Measurements from ENCODE around the gene SLC2A2. TPM values are rescaled to one million over a fixed set of nuclear protein-coding genes. Genes with fewer than 3 reads are reported as not detected.
A peak's percentile ranks its signal among the peaks of the same experiment; 100 is the strongest.

The SLC2A2 gene
- total RNA-seq, 1 experiment from 2014 or later, result 4.6 TPM

- peak; percentile 60 to 70 for DNase-seq
- H3K27me3 Mint-ChIP-seq (ENCODE audit: insufficient read depth, unreplicated experiment), result no peaks in the 10 kb centered on the region
- no peak overlapping the region for H3K4me3 ChIP-seq (ENCODE audit: low read depth, low read length)
- peak; percentile 72 to 74 for TF ChIP-seq CTCF (IDR thresholded peaks at IDR 0.05; ENCODE audit: insufficient read depth in 1 of 2, low read depth in 1 of 2, low read length in 1 of 2, severe bottlenecking in 1 of 2, unreplicated experiment in 1 of 2)
- BruUV-seq (replicated peaks), result no TSS peak
- H3K27me3 ChIP-seq (replicated peaks; ENCODE audit: control insufficient read depth, insufficient read depth, low read length), result no peaks in the 10 kb centered on the region
- no peak overlapping the region for H3K27ac Mint-ChIP-seq (ENCODE audit: unreplicated experiment)
- H3K36me3 ChIP-seq (ENCODE audit: control insufficient read depth, insufficient read depth, low read length), result no peaks in the 10 kb centered on the region
- no peaks in the 10 kb centered on the region for H3K9me3 ChIP-seq
- H3K9me3 Mint-ChIP-seq (ENCODE audit: unreplicated experiment), result no peaks in the 10 kb centered on the region
- POLR2A ChIA-PET, result no interaction called here
- H3K4me1 ChIP-seq, result peaks cover 42% of the 10 kb centered on the region
- intact Hi-C loops (cut with micrococcal nuclease; ENCODE audit: unreplicated experiment), result loop anchor here (1.0 to 5.0 kb wide), 7 partner anchors 52 to 782 kb away; no protein-coding TSS in a partner anchor
- CTCF ChIA-PET, result interaction anchor here (0.6 to 1.5 kb wide), 11 partner anchors 23 to 516 kb away, joined by 3 to 9 read pairs (median 3); partner anchors contain the start of gene SLC2A2
- H3K36me3 Mint-ChIP-seq (ENCODE audit: insufficient read depth, unreplicated experiment), result peaks cover 6% of the 10 kb centered on the region
- H3K4me1 Mint-ChIP-seq (ENCODE audit: low read depth, unreplicated experiment), result peaks cover 42% of the 10 kb centered on the region
- no peak overlapping the region for H3K4me3 Mint-ChIP-seq (ENCODE audit: unreplicated experiment)
Observed at GRCh38 chr3:171049861-171050444, 23.4 kb upstream of the SLC2A2 start.

GRCh38 chr3:171046760-171047159, 20.2 kb upstream of the SLC2A2 start:
- ChIA-PET POLR2A (no interaction called here), CTCF (no interaction called here)
- Mint-ChIP-seq H3K4me1 (ENCODE audit: low read depth, unreplicated experiment) (peaks cover 58% of the 10 kb centered on the region), H3K9me3 (ENCODE audit: unreplicated experiment) (no peaks in the 10 kb centered on the region), H3K4me3 (ENCODE audit: unreplicated experiment) (no peak overlapping the region), H3K27me3 (ENCODE audit: insufficient read depth, unreplicated experiment) (no peaks in the 10 kb centered on the region), H3K27ac (ENCODE audit: unreplicated experiment) (no peak overlapping the region), H3K36me3 (ENCODE audit: insufficient read depth, unreplicated experiment) (no peaks in the 10 kb centered on the region)
- Histone ChIP-seq H3K27me3 (replicated peaks; ENCODE audit: control insufficient read depth, insufficient read depth, low read length) (no peaks in the 10 kb centered on the region), H3K9me3 (no peaks in the 10 kb centered on the region), H3K4me1 (peaks cover 51% of the 10 kb centered on the region), H3K36me3 (ENCODE audit: control insufficient read depth, insufficient read depth, low read length) (no peaks in the 10 kb centered on the region), H3K4me3 (ENCODE audit: low read depth, low read length) (no peak overlapping the region)
- TF ChIP-seq CTCF (IDR thresholded peaks at IDR 0.05; ENCODE audit: insufficient read depth in 1 of 2, low read depth in 1 of 2, low read length in 1 of 2, severe bottlenecking in 1 of 2, unreplicated experiment in 1 of 2), result no peak
- BruUV-seq (replicated peaks), result no TSS peak
- intact Hi-C loops (cut with micrococcal nuclease; ENCODE audit: unreplicated experiment), result no loop called here
- DNase-seq, result no peak

- no peak for TF ChIP-seq CTCF (IDR thresholded peaks at IDR 0.05; ENCODE audit: insufficient read depth in 1 of 2, low read depth in 1 of 2, low read length in 1 of 2, severe bottlenecking in 1 of 2, unreplicated experiment in 1 of 2)
- Histone ChIP-seq H3K9me3 (no peaks in the 10 kb centered on the region), H3K4me3 (ENCODE audit: low read depth, low read length) (no peak overlapping the region), H3K36me3 (ENCODE audit: control insufficient read depth, insufficient read depth, low read length) (no peaks in the 10 kb centered on the region), H3K27me3 (replicated peaks; ENCODE audit: control insufficient read depth, insufficient read depth, low read length) (no peaks in the 10 kb centered on the region), H3K4me1 (peaks cover 47% of the 10 kb centered on the region)
- no peaks in the 10 kb centered on the region for H3K9me3 Mint-ChIP-seq (ENCODE audit: unreplicated experiment)
- peaks cover 52% of the 10 kb centered on the region for H3K4me1 Mint-ChIP-seq (ENCODE audit: low read depth, unreplicated experiment)
- peak; percentile 66 to 67 for DNase-seq
- H3K4me3 Mint-ChIP-seq (ENCODE audit: unreplicated experiment), result no peak overlapping the region
- no peaks in the 10 kb centered on the region for H3K27me3 Mint-ChIP-seq (ENCODE audit: insufficient read depth, unreplicated experiment)
- intact Hi-C loops (cut with micrococcal nuclease; ENCODE audit: unreplicated experiment), result loop anchor here (1.0 kb wide), 4 partner anchors 10 to 85 kb away; no protein-coding TSS in a partner anchor
- no TSS peak for BruUV-seq (replicated peaks)
- H3K27ac Mint-ChIP-seq (ENCODE audit: unreplicated experiment), result peak overlapping the region; percentile 88
- no peaks in the 10 kb centered on the region for H3K36me3 Mint-ChIP-seq (ENCODE audit: insufficient read depth, unreplicated experiment)
- CTCF ChIA-PET, result interaction anchor here (0.7 to 1.9 kb wide), 2 partner anchors 33 to 83 kb away, joined by 5 to 12 read pairs; no protein-coding TSS in a partner anchor
- POLR2A ChIA-PET, result interaction anchor here (0.6 kb wide), 1 partner anchor 33 kb away, joined by 4 read pairs; no protein-coding TSS in a partner anchor
Observed at GRCh38 chr3:171044835-171045793, 18.6 kb upstream of the SLC2A2 start.

All from Caco-2 (cell line).